T-cell (primary cell): ENCODE results near the gene CHRNA10. TPM values are rescaled to one million over a fixed set of nuclear protein-coding genes. Genes with fewer than 3 reads are reported as not detected.
"Not testable (repeated sequence)": the region's sequence is repeated elsewhere in the genome, so short reads cannot be mapped to it uniquely, and the experiment has no call there.

Experiments
- ATAC-seq, 4 experiments: fragments of 200-7000 bp in 3 of 4; fragments of 150-1000 bp in 1 of 4; cut with Tn5 transposase; replicated peaks in 1 of 4; 1 replicate in 3 of 4; 2 replicates in 1 of 4; pipeline ENCODE4 v1.10.0; 2021; ENCODE audit warnings: moderate library complexity in 3 of 4, mild to moderate bottlenecking in 2 of 4, moderate number of reproducible peaks in 1 of 4
- CTCF ChIA-PET, 2 donors: fragments of 300-600 bp; sonication (Branson Sonifier 250); formaldehyde crosslinking; loops; one replicate each; lab custom pipeline; 2022; ENCODE audit warnings: antibody characterized with exemption in 2 of 2; lab: Charles Lee
- POLR2A ChIA-PET, 2 donors: fragments of 300-600 bp; sonication (Branson Sonifier 250); formaldehyde crosslinking; loops; one replicate each; lab custom pipeline; 2022; ENCODE audit warnings: antibody characterized with exemption in 2 of 2; lab: Charles Lee
- DNase-seq, 35 experiments: peaks; one replicate each; pipeline versions ENCODE4 v3.0.0 to v3.0.0-alpha.2; 2013 to 2023
- H3K27ac ChIP-seq: one replicate; pipeline ENCODE4 v1.5.1; 2013; ENCODE audit warnings: low read length
- H3K27me3 ChIP-seq, 2 experiments: replicated peaks in 1 of 2; 1 replicate in 1 of 2; 2 replicates in 1 of 2; pipeline versions ENCODE4 v1.6.1 to v1.7.0; 2013; ENCODE audit warnings: low read length in 1 of 2, mixed read lengths in 1 of 2; ENCODE audit not compliant: control insufficient read depth in 2 of 2, insufficient read depth in 2 of 2; ENCODE audit errors: extremely low read depth in 1 of 2
- H3K36me3 ChIP-seq, 2 donors: 1 replicate in 1 of 2; 2 replicates in 1 of 2; pipeline versions ENCODE4 v1.6.1 to v1.7.0; 2013; ENCODE audit warnings: low read length in 1 of 2; ENCODE audit not compliant: control insufficient read depth in 2 of 2, insufficient read depth in 1 of 2; ENCODE audit errors: extremely low read depth in 1 of 2
- H3K4me1 ChIP-seq, 2 experiments: 1 replicate in 1 of 2; 2 replicates in 1 of 2; pipeline versions ENCODE4 v1.6.1 to v1.7.0; 2013; ENCODE audit warnings: low read length in 2 of 2, mixed read lengths in 1 of 2; ENCODE audit not compliant: insufficient read depth in 2 of 2, control insufficient read depth in 1 of 2; ENCODE audit errors: extremely low read depth in 1 of 2
- H3K4me3 ChIP-seq, 2 donors: 1 replicate in 1 of 2; 2 replicates in 1 of 2; pipeline versions ENCODE4 v1.5.1 to v1.7.0; 2013; ENCODE audit warnings: mild to moderate bottlenecking in 2 of 2, low read length in 1 of 2, moderate library complexity in 1 of 2; ENCODE audit not compliant: control insufficient read depth in 1 of 2; ENCODE audit errors: extremely low read depth in 1 of 2
- H3K9me3 ChIP-seq: 2 replicates; pipeline ENCODE4 v1.7.0; 2013
- H3K27ac Mint-ChIP-seq, 2 donors: one replicate each; pipeline ENCODE4 v1.8.0; 2020 to 2021; ENCODE audit warnings: mild to moderate bottlenecking in 2 of 2, mixed read lengths in 2 of 2
- H3K27me3 Mint-ChIP-seq, 2 donors: one replicate each; pipeline ENCODE4 v1.8.0; 2021 to 2022; ENCODE audit warnings: mixed read lengths in 2 of 2
- H3K36me3 Mint-ChIP-seq: one replicate; pipeline ENCODE4 v1.8.0; 2021; ENCODE audit warnings: mixed read lengths
- H3K4me1 Mint-ChIP-seq, 3 donors: one replicate each; pipeline ENCODE4 v1.8.0; 2020 to 2022; ENCODE audit warnings: mixed read lengths in 3 of 3, mild to moderate bottlenecking in 1 of 3
- H3K4me3 Mint-ChIP-seq, 3 donors: one replicate each; pipeline ENCODE4 v1.8.0; 2020 to 2022; ENCODE audit warnings: mild to moderate bottlenecking in 3 of 3, mixed read lengths in 3 of 3, moderate library complexity in 3 of 3
- H3K9me3 Mint-ChIP-seq, 3 donors: one replicate each; pipeline ENCODE4 v1.8.0; 2020 to 2022; ENCODE audit warnings: mixed read lengths in 3 of 3
- WGBS: methylation state at CpG from one replicate; pipeline ENCODE4 v1.1.5; 2013; ENCODE audit warnings: missing lambda C conversion rate; ENCODE audit not compliant: insufficient coverage; 5-methylcytosine and 5-hydroxymethylcytosine counted together
- total RNA-seq, 35 experiments: library from RNA in 6 of 35; stranded (reverse) in 6 of 35; fragments of 120-200 nt in 1 of 35; gene quantifications; one replicate each; pipeline versions ENCODE4 v1.2.1 to v1.2.4 and lab custom pipeline; 2013 to 2026

CHRNA10 gene
- total RNA-seq, 5 donors from 2014 or later (not counting 1 experiment from before 2014, with no cell fraction given): 1.2 to 4.0 (median 2.4) TPM

GRCh38 chr11:3659595-3660515, 11.3 kb downstream of the CHRNA10 start:
- ChIA-PET CTCF (no interaction called here), POLR2A (no interaction called here)
- H3K27ac ChIP-seq: no peak overlapping the region
- no peaks in the 10 kb centered on the region for H3K4me1 ChIP-seq
- Mint-ChIP-seq H3K27ac (no peak overlapping the region), H3K4me1 (no peaks in the 10 kb centered on the region), H3K27me3 (peaks cover 9 to 12% of the 10 kb centered on the region in 2 donors), H3K4me3 (no peak overlapping the region), H3K36me3 (peaks cover 5% of the 10 kb centered on the region), H3K9me3 (no peaks in the 10 kb centered on the region)
- WGBS: 92% methylated on average over 31 of the region's 33 CpGs
- no peak overlapping the region for H3K4me3 ChIP-seq
- H3K9me3 ChIP-seq: no peaks in the 10 kb centered on the region
- H3K27me3 ChIP-seq: peaks cover 0 to 24% of the 10 kb centered on the region in 2 experiments
- H3K36me3 ChIP-seq: peaks cover 0 to 3% of the 10 kb centered on the region in 2 donors
- DNase-seq (no peak), ATAC-seq (no peak)

GRCh38 chr11:3658252-3658651, 12.9 kb downstream of the CHRNA10 start:
- H3K36me3 Mint-ChIP-seq: no peaks in the 10 kb centered on the region
- H3K27me3 ChIP-seq: peaks cover 0 to 26% of the 10 kb centered on the region in 2 experiments
- no peaks in the 10 kb centered on the region for H3K4me1 Mint-ChIP-seq
- H3K4me3 ChIP-seq: no peak overlapping the region
- H3K4me3 Mint-ChIP-seq: no peak overlapping the region
- H3K27me3 Mint-ChIP-seq: peaks cover 9 to 12% of the 10 kb centered on the region in 2 donors
- no peak for ATAC-seq
- no peaks in the 10 kb centered on the region for H3K36me3 ChIP-seq
- H3K27ac ChIP-seq: no peak overlapping the region
- no peaks in the 10 kb centered on the region for H3K4me1 ChIP-seq
- H3K9me3 ChIP-seq: no peaks in the 10 kb centered on the region
- WGBS: 89% methylated on average over 4 of the region's 8 CpGs
- H3K9me3 Mint-ChIP-seq: no peaks in the 10 kb centered on the region
- POLR2A ChIA-PET: no interaction called here
- CTCF ChIA-PET: no interaction called here
- no peak overlapping the region for H3K27ac Mint-ChIP-seq
- DNase-seq: no peak

- H3K9me3 ChIP-seq, H3K9me3 Mint-ChIP-seq, ATAC-seq, H3K4me3 Mint-ChIP-seq, H3K4me3 ChIP-seq, H3K36me3 Mint-ChIP-seq, POLR2A ChIA-PET, H3K27ac Mint-ChIP-seq, H3K4me1 Mint-ChIP-seq, DNase-seq, CTCF ChIA-PET, H3K4me1 ChIP-seq, H3K36me3 ChIP-seq, H3K27ac ChIP-seq: not testable (repeated sequence)
- H3K27me3 Mint-ChIP-seq: peaks cover 9 to 12% of the 10 kb centered on the region in 2 donors
- 100% methylated on average over 3 of the region's 5 CpGs for WGBS
- peaks cover 0 to 26% of the 10 kb centered on the region in 2 experiments for H3K27me3 ChIP-seq
Measured at GRCh38 chr11:3657331-3657730, 13.9 kb downstream of the CHRNA10 start.

- no peaks in the 10 kb centered on the region for H3K4me1 Mint-ChIP-seq
- H3K9me3 Mint-ChIP-seq: no peaks in the 10 kb centered on the region
- WGBS: 93% methylated on average over 2 of the region's 3 CpGs
- no peak overlapping the region for H3K4me3 ChIP-seq
- peaks cover 19 to 23% of the 10 kb centered on the region in 2 donors for H3K27me3 Mint-ChIP-seq
- ATAC-seq (no peak), DNase-seq (no peak)
- H3K36me3 ChIP-seq: no peaks in the 10 kb centered on the region
- no peaks in the 10 kb centered on the region for H3K9me3 ChIP-seq
- no peaks in the 10 kb centered on the region for H3K36me3 Mint-ChIP-seq
- ChIA-PET CTCF (interaction anchor here in 1 of 2 donors (0.6 kb wide), 1 partner anchor 182 kb away, joined by 4 read pairs; no protein-coding TSS in a partner anchor), POLR2A (no interaction called here)
- H3K4me3 Mint-ChIP-seq: no peak overlapping the region
- H3K27ac Mint-ChIP-seq: no peak overlapping the region
- H3K4me1 ChIP-seq: no peaks in the 10 kb centered on the region
- H3K27me3 ChIP-seq: peaks cover 0 to 26% of the 10 kb centered on the region in 2 experiments
- no peak overlapping the region for H3K27ac ChIP-seq
Measured at GRCh38 chr11:3655547-3655946, 15.6 kb downstream of the CHRNA10 start.

GRCh38 chr11:3652514-3652913, 18.7 kb downstream of the CHRNA10 start:
- H3K36me3 ChIP-seq, H3K9me3 Mint-ChIP-seq, H3K9me3 ChIP-seq, H3K36me3 Mint-ChIP-seq, DNase-seq, H3K27ac ChIP-seq, H3K27ac Mint-ChIP-seq, H3K4me1 Mint-ChIP-seq, POLR2A ChIA-PET, H3K4me1 ChIP-seq, H3K4me3 ChIP-seq, ATAC-seq, H3K4me3 Mint-ChIP-seq, CTCF ChIA-PET: not testable (repeated sequence)
- no CpG with 5 or more reads among the region's 3 CpGs for WGBS
- H3K27me3 ChIP-seq: peaks cover 0 to 19% of the 10 kb centered on the region in 2 experiments
- peaks cover 40 to 42% of the 10 kb centered on the region in 2 donors for H3K27me3 Mint-ChIP-seq

GRCh38 chr11:3649374-3649773, 21.8 kb downstream of the CHRNA10 start:
- ATAC-seq, CTCF ChIA-PET, H3K36me3 ChIP-seq, POLR2A ChIA-PET, H3K27ac Mint-ChIP-seq, H3K36me3 Mint-ChIP-seq, H3K27ac ChIP-seq, DNase-seq, H3K4me3 ChIP-seq, H3K4me3 Mint-ChIP-seq, H3K9me3 Mint-ChIP-seq, H3K9me3 ChIP-seq, H3K4me1 ChIP-seq, H3K4me1 Mint-ChIP-seq: not testable (repeated sequence)
- peaks cover 57 to 59% of the 10 kb centered on the region in 2 donors for H3K27me3 Mint-ChIP-seq
- peaks cover 0 to 22% of the 10 kb centered on the region in 2 experiments for H3K27me3 ChIP-seq
- WGBS: 70% methylated on average over 8 of the region's 9 CpGs
